Measurements from ENCODE around the gene PCGF5.
"Not testable (repeated sequence)": the region's sequence is repeated elsewhere in the genome, so short reads cannot be mapped to it uniquely, and the experiment has no call there.

PCGF5 gene

DNA sequence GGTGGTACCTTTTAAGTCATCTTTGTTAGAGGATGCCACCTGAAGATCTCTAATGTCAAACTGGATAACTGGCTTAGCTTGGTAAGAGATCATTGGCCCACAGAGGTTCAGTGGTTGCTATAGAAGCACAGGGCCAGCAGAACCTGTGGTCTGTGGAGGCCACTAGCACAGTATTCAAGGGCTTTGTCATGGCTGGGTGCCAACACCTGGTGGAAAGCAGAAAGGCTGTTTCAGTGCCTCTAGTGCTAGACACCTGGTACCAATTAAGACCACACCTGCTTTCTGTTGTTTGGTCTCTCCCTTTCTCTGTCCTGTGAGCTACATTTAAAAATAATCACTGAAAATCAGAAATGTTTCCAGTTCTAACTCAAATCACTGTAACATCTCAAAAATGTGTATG, 10.0 kb upstream of the PCGF5 start:
- no peak for DNase-seq

DNA sequence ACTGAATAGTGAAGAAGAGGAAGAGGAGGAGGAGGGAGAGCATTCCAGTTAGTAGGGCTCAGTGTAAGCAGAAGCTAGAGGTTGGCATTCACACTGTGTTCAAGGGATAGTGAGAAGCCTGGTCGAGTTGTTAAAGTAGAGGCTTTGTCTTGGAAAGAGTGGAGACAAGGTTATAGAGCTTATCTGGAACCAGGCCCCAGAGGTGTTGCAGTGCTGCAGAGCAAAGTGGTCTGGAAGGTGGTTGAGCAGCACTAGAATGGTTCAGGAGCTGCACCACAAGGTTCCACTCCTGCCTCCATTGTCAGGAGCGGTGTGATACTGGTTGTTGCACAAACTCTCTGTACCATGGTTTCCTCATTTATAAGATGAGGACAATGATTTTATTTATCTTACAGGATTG, 8.8 kb upstream of the PCGF5 start:
- no peak for DNase-seq

DNA sequence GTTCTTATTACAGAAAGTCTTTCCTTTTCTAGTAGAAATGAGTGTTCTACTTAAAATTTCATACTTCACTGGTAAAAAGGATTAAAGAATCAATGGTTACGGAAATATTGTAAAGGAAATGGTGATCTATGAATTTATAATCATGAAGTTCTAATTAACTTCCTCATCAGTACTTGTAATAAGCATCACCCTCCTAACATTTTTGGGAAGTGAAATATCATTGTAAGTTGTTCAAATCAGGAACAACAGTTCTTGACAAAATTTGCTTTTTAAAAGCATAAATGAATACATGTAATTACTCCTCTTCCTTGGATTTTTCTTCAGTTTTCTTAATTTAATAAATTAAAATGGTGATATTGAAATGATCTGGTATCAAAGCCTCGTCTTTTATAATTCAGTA, 5.6 kb upstream of the PCGF5 start:
- peak; percentile 48 for DNase-seq

DNA sequence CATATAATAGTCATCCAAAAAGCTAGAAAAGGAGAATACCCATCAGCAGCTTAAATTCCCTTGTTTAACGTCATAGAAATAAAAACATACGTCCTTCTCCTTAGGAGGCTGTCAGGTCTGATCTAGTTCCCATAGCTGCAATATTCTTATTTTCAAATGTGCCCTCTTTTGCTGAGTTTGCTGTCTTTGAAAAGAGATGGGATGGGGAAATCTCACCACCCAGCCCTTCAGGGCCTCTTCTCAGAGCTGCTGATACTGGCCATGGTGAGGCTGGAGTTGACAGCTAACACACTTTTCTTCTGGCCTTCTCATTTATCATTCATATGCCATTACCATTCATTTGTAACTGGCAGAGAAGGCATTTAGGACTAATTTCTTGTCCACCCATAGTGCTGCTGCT, 5.1 kb upstream of the PCGF5 start:
- DNase-seq, result no peak

GRCh38 chr10:91219371-91220193, 881 bp upstream of the PCGF5 start:
- no peak for DNase-seq

GRCh38 chr10:91220954-91221675, 652 bp downstream of the PCGF5 start:
- DNase-seq, result peak; percentile 61

DNA sequence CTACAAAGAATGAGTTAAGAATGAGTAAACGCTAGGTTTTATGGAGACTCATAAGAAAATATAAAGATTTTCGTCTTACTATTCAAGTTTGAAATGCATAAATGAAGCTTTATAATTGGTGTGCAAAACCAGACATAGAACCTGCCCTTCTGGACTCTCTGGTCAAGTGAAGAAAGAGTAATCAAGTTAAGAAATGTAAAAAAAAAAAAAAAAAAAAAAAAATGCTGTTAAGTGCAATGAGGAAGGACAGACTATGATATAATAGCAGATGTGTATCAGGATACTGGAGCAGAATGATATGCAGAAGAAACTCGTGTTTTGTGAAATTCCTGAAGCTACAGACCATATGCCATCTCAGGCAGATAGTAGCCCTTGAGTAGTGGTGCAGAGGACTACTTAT, 5.6 kb downstream of the PCGF5 start:
- no peak for DNase-seq

- no peak for DNase-seq
Measured at GRCh38 chr10:91227576-91227975, 7.1 kb downstream of the PCGF5 start.

DNA sequence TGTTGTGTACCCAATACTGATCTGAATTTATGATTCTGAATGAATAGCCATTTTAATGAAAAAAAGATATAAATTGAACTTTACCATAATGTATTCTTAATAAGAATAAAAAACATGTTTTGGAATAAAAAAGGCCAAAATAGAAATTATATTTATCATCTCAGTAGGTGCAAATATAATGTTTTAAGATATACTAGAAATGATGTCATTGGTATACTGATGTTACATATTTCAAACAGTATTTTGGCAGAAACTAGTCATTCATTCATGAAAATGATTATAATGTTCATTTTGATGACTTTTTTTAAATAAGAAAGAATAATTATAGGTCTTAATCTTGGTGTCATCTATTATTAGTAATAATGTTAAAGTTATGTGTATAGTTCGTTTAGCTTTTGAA, 9.2 kb downstream of the PCGF5 start:
- DNase-seq, result no peak

DNA sequence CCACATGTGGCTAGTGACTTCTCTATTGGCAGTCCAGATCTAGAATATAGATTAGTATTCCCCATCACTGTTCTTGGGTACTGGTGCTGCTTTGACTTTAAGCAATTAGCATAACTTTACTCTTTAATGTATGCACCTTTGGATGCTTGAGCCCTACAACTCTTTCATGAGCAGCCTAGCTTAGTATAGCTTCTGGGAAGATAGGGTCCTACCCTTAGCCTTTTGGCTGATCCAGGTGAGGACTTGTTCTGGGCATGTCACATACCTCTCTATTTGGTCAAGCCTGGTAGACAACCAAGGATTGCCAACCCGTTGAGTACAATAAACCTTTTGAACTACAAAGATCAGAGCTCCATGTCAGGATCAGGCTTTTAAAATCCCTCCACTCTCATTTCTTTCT, 17.7 kb downstream of the PCGF5 start:
- no peak for DNase-seq

- DNase-seq, result no peak
Measured at GRCh38 chr10:91239789-91240188, 19.3 kb downstream of the PCGF5 start.

GRCh38 chr10:91242940-91243339, 22.5 kb downstream of the PCGF5 start:
- DNase-seq, result no peak

GRCh38 chr10:91247360-91248111, 27.1 kb downstream of the PCGF5 start:
- no peak for DNase-seq

DNA sequence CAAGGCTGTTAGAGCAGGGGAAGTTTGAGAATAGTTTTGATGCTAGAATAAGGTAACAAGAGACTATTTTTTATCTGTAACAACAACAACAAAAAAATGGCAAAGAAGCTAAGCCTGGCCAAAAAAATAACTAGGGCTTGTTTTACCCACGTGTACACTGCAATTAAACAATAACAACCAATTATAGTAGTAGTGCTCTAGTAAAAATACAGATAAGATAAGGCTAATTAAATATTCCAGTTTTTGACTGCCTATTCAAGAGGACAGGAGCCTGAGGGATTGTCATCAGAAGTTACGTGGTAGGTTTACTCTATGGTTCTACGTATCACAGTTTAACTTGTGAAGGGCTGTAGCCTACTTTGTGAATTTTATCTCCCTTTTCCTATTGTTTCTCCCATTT, 29.2 kb downstream of the PCGF5 start:
- DNase-seq, result no peak

DNA sequence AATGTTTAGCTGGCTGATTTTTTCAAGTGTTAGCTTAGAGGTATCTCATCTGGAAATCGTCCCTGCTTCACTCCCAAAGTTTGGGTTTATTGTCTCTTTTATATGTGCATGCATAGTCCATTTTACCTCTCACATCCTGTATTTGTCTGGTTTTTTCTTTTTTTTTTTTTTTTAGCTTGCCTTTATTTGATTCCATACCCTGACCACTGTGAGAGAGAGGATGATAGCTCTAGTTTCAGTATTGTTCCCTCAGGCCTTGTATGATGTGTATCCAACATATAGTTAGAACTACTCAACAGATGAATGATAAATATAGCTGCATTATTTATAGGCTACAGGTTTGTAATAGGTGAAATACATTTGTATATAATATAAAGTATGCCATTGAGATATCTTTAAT, 29.9 kb downstream of the PCGF5 start:
- DNase-seq, result no peak

GRCh38 chr10:91251430-91252056, 31.1 kb downstream of the PCGF5 start:
- DNase-seq, result peak; percentile 59

GRCh38 chr10:91253300-91253699, 32.8 kb downstream of the PCGF5 start:
- DNase-seq, result no peak

DNA sequence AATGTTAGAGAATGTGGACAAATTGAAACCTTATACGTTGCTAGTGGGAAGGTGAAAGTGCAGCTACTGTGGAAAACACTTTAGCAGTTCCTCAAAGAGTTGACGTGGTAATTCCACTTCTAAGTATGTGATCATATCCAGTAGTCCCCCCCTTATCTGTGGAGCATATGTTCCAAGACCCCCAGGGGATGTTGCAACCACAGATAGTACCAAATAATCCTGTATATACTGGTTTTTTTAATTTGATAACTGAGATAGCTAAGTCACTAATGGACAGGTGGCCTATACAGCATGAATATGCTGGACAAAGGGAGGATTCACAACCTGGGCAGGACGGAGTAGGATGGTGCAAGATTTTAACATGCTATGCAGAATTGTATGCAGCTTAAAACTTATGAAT, 36.8 kb downstream of the PCGF5 start:
- no peak for DNase-seq

GRCh38 chr10:91260417-91260816, 40.0 kb downstream of the PCGF5 start:
- DNase-seq, result not testable (repeated sequence)

- DNase-seq, result no peak
Measured at GRCh38 chr10:91271886-91272285, 51.4 kb downstream of the PCGF5 start.

DNA sequence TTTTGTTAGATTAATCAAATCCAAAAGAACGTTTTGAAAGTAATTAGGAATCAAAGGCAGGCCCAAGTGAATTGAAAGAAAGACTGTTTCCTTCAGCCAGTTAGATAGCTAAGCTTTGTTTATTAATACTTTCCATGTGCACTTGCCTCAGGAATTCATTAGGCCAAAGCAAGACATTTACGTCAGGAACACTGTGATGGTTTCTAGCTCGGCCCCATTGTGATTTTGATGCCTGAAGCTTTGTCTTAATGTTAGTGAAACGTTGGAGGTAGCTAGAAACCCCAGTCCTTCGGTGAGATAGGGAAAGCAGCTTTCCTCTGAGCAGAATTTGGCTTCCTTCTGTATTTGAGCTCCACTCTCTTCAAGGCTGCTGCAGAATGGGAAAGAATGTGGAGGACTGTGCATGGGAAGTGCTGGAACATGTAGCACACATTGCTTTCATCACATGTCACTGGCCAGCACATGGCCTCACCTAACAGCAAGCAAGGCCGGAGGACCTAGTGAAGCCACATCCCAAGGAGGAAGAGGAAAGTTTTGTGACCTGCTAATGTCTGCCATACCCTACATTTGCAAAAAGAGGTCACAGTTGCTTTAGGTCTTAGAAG, 64.1 kb downstream of the PCGF5 start:
- no peak for DNase-seq

- DNase-seq, result no peak
Measured at GRCh38 chr10:91286572-91286971, 66.1 kb downstream of the PCGF5 start.

- DNase-seq, result no peak
Measured at GRCh38 chr10:91287276-91287675, 66.8 kb downstream of the PCGF5 start.

All from inflammatory macrophage treated with lipopolysaccharide for 4 hours (primary cell).